BLaER1 treated with 17β-estradiol and CSF1 and Interleukin-3, amounts not matched to agents 10 nM and 100 nM (cell line): ENCODE data around the gene TFB2M.

ENCODE experiments used
- H3K27ac ChIP-seq, 11 experiments: shearing (Covaris generic); formaldehyde crosslinking; 2 replicates each; pipeline ENCODE4 v1.8.1; 2022
- H3K27me3 ChIP-seq, 11 experiments: shearing (Covaris generic); formaldehyde crosslinking; 2 replicates each; pipeline ENCODE4 v1.8.1; 2022
- H3K36me3 ChIP-seq, 11 experiments: shearing (Covaris generic); formaldehyde crosslinking; 2 replicates each; pipeline ENCODE4 v1.8.1; 2022
- H3K4me1 ChIP-seq, 10 experiments: shearing (Covaris generic); formaldehyde crosslinking; 2 replicates each; pipeline ENCODE4 v1.8.1; 2022
- H3K4me2 ChIP-seq, 11 experiments: shearing (Covaris generic); formaldehyde crosslinking; 2 replicates each; pipeline ENCODE4 v1.8.1; 2022
- H3K4me3 ChIP-seq, 10 experiments: shearing (Covaris generic); formaldehyde crosslinking; 2 replicates each; pipeline ENCODE4 v1.8.1; 2022
- H3K9ac ChIP-seq, 11 experiments: shearing (Covaris generic); formaldehyde crosslinking; 2 replicates each; pipeline ENCODE4 v1.8.1; 2022
- H3K9me3 ChIP-seq, 11 experiments: shearing (Covaris generic); formaldehyde crosslinking; replicated peaks in 1 of 11; 2 replicates each; pipeline ENCODE4 v1.8.1; 2022
- H4K20me1 ChIP-seq, 11 experiments: shearing (Covaris generic); formaldehyde crosslinking; 2 replicates each; pipeline ENCODE4 v1.8.1; 2022
- Cebpa-rat ChIP-seq, 11 experiments: shearing (Covaris generic); IDR thresholded peaks; 2 replicates each; pipeline ENCODE4 v1.8.1; 2022

The TFB2M gene

DNA sequence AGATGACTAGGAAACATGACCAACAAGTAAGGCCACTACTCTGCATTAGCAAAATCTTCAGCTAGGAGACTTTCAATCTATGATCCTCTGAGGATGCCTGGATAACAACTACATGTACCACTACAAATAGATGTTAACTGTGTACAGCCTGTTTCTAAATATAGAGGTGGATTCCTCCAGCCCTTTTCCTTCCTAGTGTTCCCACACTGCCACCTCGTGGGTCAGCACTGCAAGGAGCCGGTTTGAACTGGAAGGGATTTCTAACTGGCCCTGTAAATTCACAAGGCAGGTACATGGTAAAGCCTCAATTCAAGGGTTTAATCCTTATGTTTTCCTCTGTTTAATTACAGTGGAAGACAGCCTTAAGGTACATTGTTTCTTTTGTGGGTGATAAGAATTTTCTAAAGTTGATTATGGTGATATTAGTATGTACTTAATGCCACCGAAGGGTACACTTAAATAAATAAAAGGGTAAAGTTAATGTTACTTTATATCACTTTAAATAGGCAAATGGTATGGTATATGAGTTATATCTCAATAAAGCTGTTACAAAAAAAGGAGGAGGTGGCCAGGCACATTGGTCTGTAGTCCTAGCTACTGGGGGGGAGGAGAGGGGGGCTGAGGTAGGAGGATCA is 73.3 kb downstream of the TFB2M start:
- peaks cover 0 to 13% (median 8%) of the 10 kb centered on the region in 10 experiments; a peak in 10 of 20 replicates for H3K4me1 ChIP-seq
- no peak overlapping the region for H3K4me3 ChIP-seq
- peaks cover 0 to 7% (median 0%) of the 10 kb centered on the region in 11 experiments; a peak in 2 of 22 replicates for H3K36me3 ChIP-seq
- H3K9ac ChIP-seq, result peak overlapping the region in 2 of 11 experiments; percentile 1 to 29; a peak in 2 of 22 replicates
- peaks cover 0 to 18% (median 4%) of the 10 kb centered on the region in 11 experiments; a peak in 7 of 22 replicates for H4K20me1 ChIP-seq
- H3K27me3 ChIP-seq, result no peaks in the 10 kb centered on the region
- H3K27ac ChIP-seq, result no peak overlapping the region
- H3K9me3 ChIP-seq, result no peaks in the 10 kb centered on the region
- H3K4me2 ChIP-seq, result peak overlapping the region in 3 of 11 experiments; percentile 9 to 22 (median 19); a peak in 3 of 22 replicates
- no peak for TF ChIP-seq Cebpa-rat (IDR thresholded peaks at IDR 0.05)

DNA sequence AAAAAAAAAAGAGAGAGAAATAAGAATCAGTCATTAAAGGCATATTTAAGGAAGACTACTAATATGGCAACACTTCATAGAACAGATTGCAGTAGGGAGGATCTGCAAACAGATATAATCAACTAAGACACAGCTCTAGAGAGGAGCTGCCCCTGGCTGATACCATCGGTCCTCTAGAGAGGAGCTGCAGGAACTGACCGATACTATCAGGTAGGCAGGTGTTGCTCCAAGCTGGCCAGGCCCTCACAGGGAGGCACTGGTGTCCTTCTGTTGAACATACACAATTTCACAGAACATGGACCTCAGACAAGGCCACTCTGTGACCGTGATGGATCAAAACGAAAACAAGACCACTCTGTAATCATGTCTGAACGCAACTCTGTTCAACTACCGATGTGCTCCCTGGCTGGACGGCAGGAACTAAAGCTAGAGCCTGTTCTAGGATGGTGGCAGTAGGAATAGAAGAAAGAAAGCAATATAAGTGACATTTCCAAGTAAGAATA is 74.5 kb downstream of the TFB2M start:
- peaks cover 0 to 13% (median 8%) of the 10 kb centered on the region in 10 experiments; a peak in 10 of 20 replicates for H3K4me1 ChIP-seq
- peaks cover 0 to 18% (median 4%) of the 10 kb centered on the region in 11 experiments; a peak in 7 of 22 replicates for H4K20me1 ChIP-seq
- no peak for TF ChIP-seq Cebpa-rat (IDR thresholded peaks at IDR 0.05)

More for the DNA sequence above, 74.5 kb downstream of the TFB2M start:
- Histone ChIP-seq H3K9ac (no peak overlapping the region), H3K27me3 (no peaks in the 10 kb centered on the region), H3K36me3 (peaks cover 0 to 7% (median 0%) of the 10 kb centered on the region in 11 experiments; a peak in 2 of 22 replicates), H3K4me3 (no peak overlapping the region), H3K27ac (no peak overlapping the region), H3K4me2 (no peak overlapping the region), H3K9me3 (no peaks in the 10 kb centered on the region)
